Neutrophil (primary cell): Measurements from ENCODE around the gene DUSP16.
"Not testable (repeated sequence)": the region's sequence is repeated elsewhere in the genome, so short reads cannot be mapped to it uniquely, and the experiment has no call there.

Experiments used
- H3K27ac ChIP-seq: fragments of 200-600 bp; sonication (generic); 2 replicates; pipeline ENCODE4 v1.5.1; 2016; ENCODE audit warnings: mild to moderate bottlenecking, moderate library complexity
- H3K27me3 ChIP-seq: fragments of 200-600 bp; sonication (generic); 2 replicates; pipeline ENCODE4 v1.6.0; 2016; ENCODE audit warnings: mild to moderate bottlenecking
- H3K36me3 ChIP-seq: fragments of 200-600 bp; sonication (generic); 2 replicates; pipeline ENCODE4 v1.5.1; 2017
- H3K4me1 ChIP-seq, 2 experiments: fragments of 200-600 bp in 1 of 2; sonication (generic) in 1 of 2; 1 replicate in 1 of 2; 2 replicates in 1 of 2; pipeline versions ENCODE4 v1.5.1 to v1.6.1; 2013 to 2016; ENCODE audit warnings: low read depth in 1 of 2, low read length in 1 of 2, mild to moderate bottlenecking in 1 of 2, moderate library complexity in 1 of 2; ENCODE audit not compliant: control insufficient read depth in 1 of 2, insufficient read depth in 1 of 2
- H3K4me3 ChIP-seq, 2 experiments: fragments of 200-600 bp in 1 of 2; sonication (generic) in 1 of 2; 1 replicate in 1 of 2; 2 replicates in 1 of 2; pipeline ENCODE4 v1.5.1; 2013 to 2016; ENCODE audit warnings: low read depth in 1 of 2, low read length in 1 of 2, mild to moderate bottlenecking in 1 of 2, moderate library complexity in 1 of 2
- H3K9me3 ChIP-seq: fragments of 200-600 bp; sonication (generic); 2 replicates; pipeline ENCODE4 v1.5.1; 2016
- TF ChIP-seq, protein P1 (sequence below): fragments of 200-600 bp; sonication (generic); IDR thresholded peaks from 2 replicates; pipeline ENCODE4 v1.5.1; 2016; ENCODE audit warnings: antibody characterized with exemption

Gene DUSP16

GRCh38 chr12:12474471-12474928 is 88.2 kb downstream of the DUSP16 start:
- Histone ChIP-seq H3K36me3 (peaks cover 22% of the 10 kb centered on the region), H3K27me3 (no peaks in the 10 kb centered on the region), H3K4me3 (no peak overlapping the region), H3K27ac (peak overlapping the region; percentile 68), H3K4me1 (peaks cover 28 to 36% of the 10 kb centered on the region in 2 experiments), H3K9me3 (no peaks in the 10 kb centered on the region)
- TF ChIP-seq, protein P1, sequence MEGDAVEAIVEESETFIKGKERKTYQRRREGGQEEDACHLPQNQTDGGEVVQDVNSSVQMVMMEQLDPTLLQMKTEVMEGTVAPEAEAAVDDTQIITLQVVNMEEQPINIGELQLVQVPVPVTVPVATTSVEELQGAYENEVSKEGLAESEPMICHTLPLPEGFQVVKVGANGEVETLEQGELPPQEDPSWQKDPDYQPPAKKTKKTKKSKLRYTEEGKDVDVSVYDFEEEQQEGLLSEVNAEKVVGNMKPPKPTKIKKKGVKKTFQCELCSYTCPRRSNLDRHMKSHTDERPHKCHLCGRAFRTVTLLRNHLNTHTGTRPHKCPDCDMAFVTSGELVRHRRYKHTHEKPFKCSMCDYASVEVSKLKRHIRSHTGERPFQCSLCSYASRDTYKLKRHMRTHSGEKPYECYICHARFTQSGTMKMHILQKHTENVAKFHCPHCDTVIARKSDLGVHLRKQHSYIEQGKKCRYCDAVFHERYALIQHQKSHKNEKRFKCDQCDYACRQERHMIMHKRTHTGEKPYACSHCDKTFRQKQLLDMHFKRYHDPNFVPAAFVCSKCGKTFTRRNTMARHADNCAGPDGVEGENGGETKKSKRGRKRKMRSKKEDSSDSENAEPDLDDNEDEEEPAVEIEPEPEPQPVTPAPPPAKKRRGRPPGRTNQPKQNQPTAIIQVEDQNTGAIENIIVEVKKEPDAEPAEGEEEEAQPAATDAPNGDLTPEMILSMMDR = no peak

DNA sequence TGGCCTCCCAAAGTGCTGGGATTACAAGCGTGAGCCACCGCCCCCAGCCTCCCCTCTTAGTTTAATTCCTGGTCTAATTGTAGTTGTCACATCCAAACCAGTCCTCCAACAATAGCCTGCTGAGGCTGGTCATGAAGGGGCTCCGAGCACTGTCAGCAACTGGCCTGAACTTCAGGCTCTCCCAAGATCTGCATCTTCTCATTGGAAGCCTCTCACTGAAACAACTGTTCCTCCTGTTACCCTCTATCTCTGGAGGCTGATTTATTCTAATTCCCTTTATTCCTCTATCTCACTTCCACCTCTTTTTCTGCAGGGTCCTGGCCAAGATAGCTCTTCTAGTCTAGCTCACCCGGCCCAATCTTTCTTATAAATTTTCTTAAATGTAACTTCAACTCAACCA is 89.4 kb downstream of the DUSP16 start:
- Histone ChIP-seq H3K36me3 (peaks cover 12% of the 10 kb centered on the region), H3K9me3 (no peaks in the 10 kb centered on the region), H3K27me3 (no peaks in the 10 kb centered on the region), H3K4me1 (peaks cover 41 to 49% of the 10 kb centered on the region in 2 experiments), H3K27ac (no peak overlapping the region), H3K4me3 (no peak overlapping the region)
- TF ChIP-seq, protein P1 = no peak

DNA sequence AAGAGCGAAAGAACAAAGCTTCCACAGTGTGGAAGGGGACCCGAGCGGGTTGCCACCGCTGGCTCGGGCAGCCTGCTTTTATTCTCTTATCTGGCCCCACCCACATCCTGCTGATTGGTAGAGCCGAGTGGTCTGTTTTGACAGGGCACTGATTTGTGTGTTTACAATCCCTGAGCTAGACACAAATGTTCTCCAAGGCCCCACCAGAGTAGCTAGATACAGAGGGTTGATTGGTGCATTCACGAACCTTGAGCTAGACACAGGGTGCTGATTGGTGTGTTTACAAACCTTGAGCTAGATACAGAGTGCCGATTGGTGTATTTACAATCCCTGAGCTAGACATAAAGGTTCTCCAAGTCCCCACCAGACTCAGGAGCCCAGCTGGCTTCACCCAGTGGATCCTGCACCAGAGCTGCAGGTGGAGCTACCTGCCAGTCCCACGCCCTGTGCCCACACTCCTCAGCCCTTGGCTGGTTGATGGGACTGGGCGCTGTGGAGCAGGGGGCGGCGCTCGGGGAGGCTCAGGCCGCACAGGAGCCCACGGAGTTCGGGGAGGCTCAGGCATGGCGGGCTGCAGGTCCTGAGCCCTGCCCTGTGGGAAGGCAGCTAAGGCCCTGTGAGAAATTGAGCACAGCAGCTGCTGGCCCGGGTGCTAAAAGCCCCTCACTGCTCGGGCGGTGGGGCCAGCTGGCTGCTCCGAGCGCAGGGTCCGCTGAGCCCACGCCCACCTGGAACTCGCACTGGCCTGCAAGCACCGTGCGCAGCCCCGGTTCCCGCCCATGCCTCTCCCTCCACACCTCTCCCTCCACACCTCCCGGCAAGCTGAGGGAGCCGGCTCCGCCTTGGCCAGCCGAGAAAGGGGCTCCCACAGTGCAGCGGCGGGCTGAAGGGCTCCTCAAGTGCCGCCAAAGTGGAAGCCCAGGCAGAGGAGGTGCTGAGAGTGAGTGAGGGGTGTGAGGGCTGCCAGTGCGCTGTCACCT is 90.4 kb downstream of the DUSP16 start:
- not testable (repeated sequence) for H3K27me3 ChIP-seq, H3K36me3 ChIP-seq, H3K27ac ChIP-seq

DNA sequence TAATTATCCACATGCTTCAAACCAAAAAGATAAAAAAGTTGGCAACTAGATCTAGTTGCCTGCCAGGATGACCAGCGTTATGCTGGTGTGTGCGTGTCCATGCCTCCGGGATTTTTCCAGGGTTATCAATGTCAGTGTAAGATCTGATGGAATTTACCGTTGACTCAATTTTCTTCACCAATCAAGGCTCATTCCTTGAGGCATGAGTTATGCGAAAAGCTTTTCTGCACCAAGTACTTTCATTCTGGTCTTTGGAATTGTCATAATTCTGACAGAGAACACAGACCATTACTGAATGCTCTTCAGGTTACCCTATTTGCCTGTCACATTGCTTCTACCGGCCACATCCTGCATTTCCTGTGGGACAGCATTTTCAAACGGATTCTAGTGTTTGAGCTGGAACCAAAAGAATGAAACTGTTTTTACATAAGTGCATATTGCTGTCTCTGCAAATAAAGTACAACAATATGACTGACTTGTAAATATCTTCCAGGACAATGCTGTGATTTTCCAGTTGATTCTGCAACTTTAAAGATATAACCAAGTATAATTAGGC is 91.8 kb downstream of the DUSP16 start:
- no peaks in the 10 kb centered on the region for H3K27me3 ChIP-seq
- no peak overlapping the region for H3K27ac ChIP-seq
- TF ChIP-seq, protein P1 = no peak
- H3K36me3 ChIP-seq = no peaks in the 10 kb centered on the region
- H3K4me1 ChIP-seq = peaks cover 64 to 73% of the 10 kb centered on the region in 2 experiments
- no peaks in the 10 kb centered on the region for H3K9me3 ChIP-seq
- H3K4me3 ChIP-seq = no peak overlapping the region

More for the DNA sequence above, 90.4 kb downstream of the DUSP16 start:
- H3K4me1 ChIP-seq = peaks cover 51 to 58% of the 10 kb centered on the region in 2 experiments
- H3K4me3 ChIP-seq, H3K9me3 ChIP-seq: not testable (repeated sequence)

DNA sequence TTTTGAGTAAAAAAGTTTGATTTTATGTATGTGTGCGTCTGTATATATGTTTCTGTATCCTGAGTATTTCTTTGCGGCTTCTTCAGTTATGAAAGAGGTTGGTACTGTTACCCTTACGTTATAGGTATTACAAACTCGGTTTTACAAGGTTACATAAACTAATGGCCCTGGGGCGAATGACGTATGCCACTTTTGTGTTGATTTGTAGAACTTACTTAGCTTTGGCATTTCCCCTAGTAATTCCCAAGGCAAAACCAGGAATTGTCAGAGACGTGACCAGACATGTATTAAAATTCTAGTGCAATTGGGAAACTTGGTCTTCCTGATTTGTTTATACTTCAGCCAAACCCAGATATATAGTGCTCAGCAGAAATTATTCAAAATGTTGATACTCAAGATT is 93.3 kb downstream of the DUSP16 start:
- H3K4me3 ChIP-seq = no peak overlapping the region
- peak overlapping the region; percentile 71 for H3K27ac ChIP-seq
- TF ChIP-seq, protein P1 = no peak
- no peaks in the 10 kb centered on the region for H3K9me3 ChIP-seq
- H3K27me3 ChIP-seq = no peaks in the 10 kb centered on the region
- peaks cover 55 to 62% of the 10 kb centered on the region in 2 experiments for H3K4me1 ChIP-seq
- peaks cover 4% of the 10 kb centered on the region for H3K36me3 ChIP-seq

DNA sequence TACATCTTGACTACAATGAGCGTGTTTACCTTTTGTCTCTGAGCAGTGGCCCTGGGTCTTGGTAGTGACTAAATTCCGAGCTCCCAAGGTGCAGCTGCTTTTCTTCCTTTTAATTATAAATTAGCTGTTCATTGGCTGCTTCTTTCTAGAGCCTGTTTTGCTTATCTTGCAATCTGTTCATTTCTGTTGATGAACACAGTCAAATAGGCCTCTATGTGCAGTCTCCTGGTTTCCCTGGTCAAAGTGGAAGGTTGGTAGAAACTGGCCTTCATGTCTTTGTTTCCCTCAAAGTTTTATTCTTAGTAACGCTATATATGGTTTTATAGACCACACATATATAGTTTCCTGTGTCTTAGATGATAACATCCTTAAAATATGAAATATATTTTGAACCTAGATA is 94.1 kb downstream of the DUSP16 start:
- peak overlapping the region; percentile 71 for H3K27ac ChIP-seq
- H3K9me3 ChIP-seq = no peaks in the 10 kb centered on the region
- TF ChIP-seq, protein P1 = no peak
- peaks cover 4% of the 10 kb centered on the region for H3K36me3 ChIP-seq
- no peak overlapping the region for H3K4me3 ChIP-seq
- H3K4me1 ChIP-seq = peaks cover 49 to 54% of the 10 kb centered on the region in 2 experiments
- H3K27me3 ChIP-seq = no peaks in the 10 kb centered on the region
